SKM-1 treated with dmso at 0.1 percent for 144 hours (cell line): ENCODE results near the gene DIS3L2.
"Not testable (repeated sequence)": the region's sequence is repeated elsewhere in the genome, so short reads cannot be mapped to it uniquely, and the experiment has no call there.

Experiments
- DNase-seq: peaks from one replicate; lab custom pipeline; 2025; ENCODE audit not compliant: unreplicated experiment; lab: John Stamatoyannopoulos, UW

Gene DIS3L2

DNA sequence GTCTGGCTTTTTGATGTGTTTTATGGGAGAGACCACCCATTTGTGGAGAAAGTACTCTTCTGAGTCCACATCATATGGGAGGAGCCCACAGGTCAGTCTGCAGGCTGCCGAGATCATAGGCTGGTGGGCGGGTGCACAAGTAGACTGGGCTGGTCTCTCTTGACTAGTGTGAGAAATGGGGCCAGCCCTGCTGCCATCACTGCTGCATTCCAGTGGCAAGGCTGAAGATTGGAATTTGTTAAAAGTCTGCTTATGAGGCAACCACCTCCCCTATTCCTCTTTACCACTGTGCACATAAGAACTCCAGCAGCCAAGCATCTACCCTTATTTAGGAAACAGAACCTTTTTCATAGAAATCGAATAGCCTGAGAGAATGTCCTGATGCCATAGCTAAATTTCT lies 200.7 kb downstream of the DIS3L2 start:
- DNase-seq, result no peak

DNA sequence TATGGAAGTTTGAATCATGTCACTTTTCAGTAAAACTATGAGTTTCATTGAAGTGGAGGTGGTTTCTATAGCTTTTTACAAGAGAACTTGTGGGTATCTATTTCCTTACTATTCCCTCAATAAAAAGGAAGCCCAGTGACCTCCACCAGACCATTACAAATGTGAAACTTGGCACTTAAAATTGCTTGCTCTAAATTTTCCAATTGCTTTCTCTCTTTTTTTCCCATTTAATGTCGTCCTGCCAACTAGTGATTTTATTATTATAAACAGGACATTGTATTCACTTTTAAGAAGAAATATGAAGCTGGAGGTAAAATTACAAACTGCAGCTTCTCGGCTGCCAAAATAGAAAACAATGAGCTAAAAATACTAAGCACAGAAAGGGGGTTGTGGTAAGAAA lies 208.9 kb downstream of the DIS3L2 start:
- no peak for DNase-seq

DNA sequence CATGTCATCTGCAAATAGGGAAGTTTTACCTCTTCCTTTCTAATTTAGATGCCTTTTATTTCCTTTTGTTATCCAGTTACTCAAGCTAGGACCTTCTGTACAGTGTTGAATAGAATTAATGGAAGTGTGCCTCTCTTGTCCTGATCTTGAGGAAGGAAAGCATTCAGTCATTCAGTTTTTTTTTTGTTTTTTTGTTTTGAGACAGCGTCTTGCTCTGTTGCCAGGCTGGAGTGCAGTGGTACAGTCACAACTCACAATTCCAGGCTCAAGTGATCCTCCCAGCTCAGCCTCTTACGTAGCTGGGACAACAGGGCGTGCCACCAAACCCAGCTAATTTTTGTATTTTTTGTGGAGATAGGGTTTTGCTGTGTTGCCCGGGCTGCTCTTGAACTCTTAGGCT lies 213.1 kb downstream of the DIS3L2 start:
- no peak for DNase-seq

DNA sequence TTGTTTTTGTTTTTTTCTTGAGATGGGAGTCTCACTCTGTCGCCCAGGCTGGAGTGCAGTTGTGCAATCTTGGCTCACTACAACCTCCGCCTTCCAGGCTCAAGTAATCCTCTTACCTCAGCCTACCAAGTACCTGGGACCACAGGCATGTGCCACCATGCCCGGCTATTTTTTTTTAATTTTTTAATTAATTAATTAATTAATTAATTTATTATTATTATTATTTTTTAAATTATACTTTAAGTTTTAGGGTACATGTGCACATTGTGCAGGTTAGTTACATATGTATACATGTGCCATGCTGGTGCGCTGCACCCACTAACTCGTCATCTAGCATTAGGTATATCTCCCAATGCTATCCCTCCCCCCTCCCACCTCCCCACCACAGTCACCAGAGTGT lies 215.1 kb downstream of the DIS3L2 start:
- not testable (repeated sequence) for DNase-seq

DNA sequence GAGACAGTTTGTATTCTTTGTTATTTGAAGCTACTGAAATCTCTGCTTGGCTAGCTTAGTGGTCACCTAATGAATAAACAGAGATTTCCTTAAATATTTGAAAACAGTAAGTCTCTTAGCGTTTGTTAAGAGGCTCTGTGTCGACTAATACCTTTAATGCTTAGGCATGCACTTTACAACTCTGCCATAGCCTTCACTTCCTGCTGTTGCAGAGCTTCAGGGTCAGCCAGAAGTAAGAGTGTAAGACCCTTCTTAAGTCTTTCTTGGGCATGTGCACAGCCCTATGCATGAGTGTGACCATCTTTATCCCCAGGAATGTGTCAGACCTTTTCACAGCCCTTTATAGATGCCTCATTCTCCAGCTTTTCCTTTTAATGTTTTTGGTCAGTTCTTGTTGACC lies 221.8 kb downstream of the DIS3L2 start:
- no peak for DNase-seq

DNA sequence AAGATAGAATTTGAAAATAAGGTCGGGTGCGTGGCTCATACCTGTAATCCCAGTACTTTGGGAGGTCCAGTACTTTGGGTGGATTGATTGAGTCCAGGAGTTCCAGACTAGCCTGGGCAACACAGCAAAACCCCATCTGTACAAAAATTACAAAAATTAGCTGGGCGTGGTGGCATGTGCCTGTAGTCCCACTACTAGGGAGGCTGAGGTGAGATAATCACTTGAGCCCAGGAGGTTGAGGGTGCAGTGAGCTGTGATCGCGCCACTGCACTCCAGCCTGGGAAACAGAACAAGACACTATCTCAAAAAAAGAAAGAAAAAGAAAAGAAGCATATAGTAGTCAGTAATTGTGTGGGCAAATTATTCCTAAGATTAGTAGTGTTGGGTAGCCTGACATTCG lies 222.8 kb downstream of the DIS3L2 start:
- DNase-seq, result no peak

DNA sequence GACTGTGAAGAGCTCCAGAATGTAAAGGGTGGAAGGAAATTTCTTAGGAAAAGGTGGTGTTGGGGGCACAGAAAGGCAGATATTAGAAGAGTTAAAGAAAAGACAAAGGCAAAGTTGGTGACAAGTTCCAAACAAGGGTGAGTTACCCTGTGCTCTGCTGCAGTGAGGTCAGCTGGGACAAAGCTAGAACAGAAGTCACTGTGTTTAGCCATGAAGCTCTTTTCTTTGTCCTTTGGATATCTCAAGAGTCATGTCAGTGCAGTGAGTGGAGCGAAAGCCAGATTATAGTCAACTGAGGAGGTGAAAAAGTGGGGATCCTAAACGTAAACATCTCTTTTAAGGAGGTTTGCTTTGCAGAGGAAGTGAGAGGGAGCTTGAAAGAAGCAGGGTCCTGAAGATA lies 229.3 kb downstream of the DIS3L2 start:
- DNase-seq, result no peak

DNA sequence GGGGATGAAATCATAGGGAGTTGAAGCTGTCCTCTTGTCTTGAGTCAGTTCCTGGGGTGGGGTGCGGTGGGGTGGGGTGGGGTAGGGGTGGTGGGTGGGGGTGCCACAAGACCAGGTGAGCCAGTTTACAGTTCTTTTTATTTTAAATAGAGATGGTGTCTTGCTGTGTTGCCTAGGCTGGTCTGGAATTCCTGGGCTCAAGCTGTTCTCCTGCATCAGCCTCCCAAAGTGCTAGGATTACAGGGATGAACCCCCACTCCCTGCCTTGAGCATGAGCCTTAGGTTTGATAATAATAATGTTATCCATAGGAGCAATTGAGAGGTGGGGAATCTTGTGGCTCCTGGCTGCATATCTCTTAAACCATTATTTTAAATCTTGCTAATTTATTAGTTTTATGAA lies 234.0 kb downstream of the DIS3L2 start:
- no peak for DNase-seq

DNA sequence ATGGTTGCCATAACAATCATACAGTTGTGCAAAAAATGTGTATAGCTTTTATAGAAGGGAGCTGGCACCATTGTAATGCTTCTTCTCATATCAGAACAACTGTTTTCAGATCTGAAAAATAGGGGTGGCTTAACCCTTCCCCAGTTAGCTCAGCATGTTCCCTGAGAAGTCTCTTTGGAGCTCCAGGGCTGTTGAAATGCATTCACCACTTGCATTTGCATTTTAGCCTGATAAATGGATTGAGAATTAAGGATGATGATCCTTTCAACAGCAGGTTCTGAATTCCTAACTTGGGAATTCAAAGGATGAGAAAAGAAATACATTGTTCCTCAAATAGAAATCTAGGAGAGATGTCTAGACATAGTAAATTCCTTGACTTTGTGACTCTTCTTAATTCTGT lies 235.3 kb downstream of the DIS3L2 start:
- DNase-seq, result no peak

DNA sequence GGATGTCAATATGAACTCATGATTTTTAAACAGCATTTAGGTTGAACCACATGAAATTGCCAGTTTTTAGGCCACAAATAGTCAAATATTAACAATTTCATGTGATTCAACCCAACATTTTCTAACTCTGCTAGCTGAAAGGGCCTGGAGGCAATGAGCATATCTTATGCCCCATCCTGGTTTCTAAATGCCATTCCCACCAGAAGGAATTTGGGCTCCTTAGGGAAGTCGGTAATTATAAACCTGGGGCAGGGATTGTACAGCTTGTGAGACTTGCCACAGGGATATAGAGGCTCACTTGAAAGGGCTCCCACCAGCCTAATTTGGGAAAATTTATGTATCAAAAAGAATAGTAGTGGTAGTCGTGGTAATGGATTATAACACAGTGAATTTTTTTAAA lies 238.7 kb downstream of the DIS3L2 start:
- DNase-seq, result no peak

DNA sequence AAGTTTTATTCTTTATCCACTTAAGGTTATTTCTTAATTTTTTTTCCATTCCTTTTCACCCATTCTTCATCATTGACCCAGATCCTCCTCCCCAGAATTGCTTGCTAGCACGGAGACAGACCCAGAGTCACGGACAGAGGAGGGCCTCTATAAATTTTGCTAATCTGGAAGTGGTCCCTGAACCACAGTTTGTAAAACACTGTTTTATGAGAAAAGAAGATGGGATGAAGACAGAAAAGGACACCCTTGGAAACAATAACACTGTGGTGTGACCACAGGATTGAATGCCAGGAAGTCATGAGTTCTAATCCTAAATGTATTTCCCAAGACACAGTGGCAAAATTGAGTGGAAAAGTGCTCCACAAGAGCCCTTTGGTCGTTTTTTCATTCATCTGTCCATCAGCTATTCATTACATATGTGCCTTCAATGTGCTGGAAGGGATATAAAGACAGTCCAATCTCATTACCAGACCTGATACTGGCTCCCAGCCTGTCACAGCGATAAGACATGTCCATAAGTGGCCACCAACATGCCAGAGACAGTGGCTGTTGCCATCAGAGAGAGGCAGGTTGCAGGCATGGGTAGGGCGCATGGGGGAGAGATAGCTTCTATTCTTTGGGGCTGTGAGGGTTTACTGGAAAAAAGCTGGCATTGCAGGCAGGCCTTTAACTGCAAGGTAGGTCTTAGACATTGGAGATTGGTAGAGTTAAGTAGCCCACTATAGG lies 241.8 kb downstream of the DIS3L2 start:
- no peak for DNase-seq

DNA sequence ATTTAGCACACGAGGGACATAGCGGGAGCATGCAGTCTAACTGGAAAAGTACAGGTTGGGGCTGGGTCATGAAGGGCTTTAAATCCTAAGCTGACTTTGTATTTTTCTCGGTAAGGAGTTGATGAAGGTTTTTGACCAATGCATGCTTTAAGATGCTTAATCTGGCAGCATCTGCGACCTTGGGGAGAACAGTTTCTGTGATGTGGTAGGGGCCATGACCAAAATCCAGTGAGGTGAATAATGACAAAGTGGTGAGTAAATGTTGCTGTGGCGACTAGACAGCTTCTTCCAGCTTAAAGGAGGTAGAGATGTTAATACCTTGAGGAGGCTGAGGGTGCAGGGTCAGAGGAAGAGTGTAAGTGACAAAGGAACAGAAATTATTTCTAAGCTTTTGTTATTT lies 242.4 kb downstream of the DIS3L2 start:
- no peak for DNase-seq

DNA sequence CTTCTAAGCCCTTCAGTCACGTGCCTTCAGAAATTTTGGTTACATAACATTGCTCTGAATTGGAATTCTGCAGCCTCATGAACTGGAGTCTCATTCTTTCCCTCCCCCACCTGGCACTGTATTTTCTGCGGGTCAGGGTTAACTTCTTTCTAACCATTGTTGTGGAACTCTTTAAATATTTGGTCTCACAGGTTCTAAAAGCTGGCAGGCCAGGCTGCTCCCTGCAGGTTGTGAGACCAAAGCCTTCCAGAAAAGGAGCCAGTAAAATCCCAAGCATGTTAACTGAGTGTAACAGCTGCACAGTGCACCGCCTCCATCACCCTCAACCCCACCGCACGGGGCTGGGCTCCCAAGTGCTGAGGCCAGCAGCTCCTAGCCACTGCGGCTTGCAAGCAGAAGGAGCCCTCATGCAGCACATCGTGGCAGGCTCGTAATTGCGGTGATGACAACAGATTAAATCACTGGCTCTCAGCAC lies 243.0 kb downstream of the DIS3L2 start:
- DNase-seq, result no peak

DNA sequence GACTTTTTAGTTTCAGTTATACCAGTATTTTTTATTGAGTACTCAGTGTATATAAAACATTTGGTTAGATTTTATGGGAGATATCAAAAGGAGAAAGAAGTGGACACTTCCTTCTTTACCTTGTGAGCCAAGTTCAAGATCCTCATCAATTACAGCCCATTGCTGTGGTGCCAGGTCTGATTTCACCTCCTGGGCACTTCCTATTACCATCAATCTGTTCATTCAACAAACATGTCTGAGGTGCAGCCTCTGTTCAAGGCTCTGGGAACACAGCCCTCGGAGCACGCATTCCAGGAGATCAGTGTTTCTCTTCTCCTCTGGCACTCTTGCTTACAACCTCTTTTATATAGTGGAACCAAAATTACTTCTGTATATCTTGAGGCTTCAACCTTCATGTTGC lies 245.7 kb downstream of the DIS3L2 start:
- DNase-seq, result no peak

DNA sequence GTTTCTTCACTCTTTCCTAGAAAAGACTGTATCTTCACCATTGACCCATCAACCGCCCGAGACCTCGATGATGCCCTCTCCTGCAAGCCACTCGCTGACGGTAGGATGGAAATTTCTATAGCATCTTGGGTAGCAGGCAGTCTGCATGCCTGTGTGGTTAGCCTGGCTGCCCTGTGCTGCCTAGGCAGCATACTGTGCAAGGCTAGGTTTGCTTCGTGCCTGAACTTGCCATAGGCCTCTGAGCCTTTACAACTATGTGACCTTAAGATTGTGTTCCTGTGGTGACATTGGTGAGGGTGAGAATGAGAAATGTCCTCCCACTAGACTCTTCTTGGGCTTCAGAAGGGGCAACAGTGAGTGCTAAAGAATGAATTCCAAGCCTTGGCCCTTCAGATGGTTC lies 248.8 kb downstream of the DIS3L2 start:
- no peak for DNase-seq

DNA sequence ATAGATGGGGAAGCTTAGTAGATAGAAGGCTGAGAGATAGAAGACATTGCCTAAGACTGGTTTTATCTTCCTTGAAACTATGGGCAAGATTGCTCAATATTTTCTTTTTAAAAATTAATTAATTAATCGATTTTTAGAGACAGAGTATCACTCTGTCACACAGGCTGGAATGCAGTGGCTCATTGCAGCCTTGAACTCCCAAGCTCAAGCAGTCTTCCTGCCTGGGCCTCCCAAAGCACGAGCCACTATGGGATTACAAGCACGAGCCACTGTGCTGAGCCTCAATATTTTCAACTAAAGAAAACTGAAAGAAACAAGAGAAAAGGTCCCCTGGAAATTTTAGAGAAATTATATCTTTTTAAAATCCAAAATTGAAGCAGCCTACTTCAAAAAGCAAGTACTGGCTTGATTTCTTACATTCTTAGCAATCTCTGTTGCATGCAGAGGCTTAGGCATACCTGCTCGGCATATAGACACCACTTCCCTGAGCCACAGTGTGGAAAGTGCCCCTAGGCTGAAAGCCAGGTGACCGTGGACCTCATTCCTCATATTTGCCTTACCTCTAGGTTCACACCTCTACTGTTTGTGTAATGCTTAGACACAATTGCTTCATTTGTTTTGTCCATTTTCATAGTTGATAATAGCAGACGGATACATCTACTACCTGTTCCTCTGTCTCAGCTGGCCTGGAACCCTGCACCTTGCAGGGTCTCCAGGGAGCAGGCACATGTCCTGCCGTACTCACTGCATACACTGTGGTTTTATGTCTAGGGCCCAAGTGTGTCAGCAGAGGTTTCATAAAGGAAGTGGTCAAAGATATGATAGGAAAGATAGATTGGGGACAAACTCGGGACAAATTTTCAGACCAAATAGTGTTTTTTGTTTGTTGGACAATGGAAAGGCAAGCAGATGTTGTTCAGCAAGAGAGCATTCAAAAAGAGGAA lies 250.5 kb downstream of the DIS3L2 start:
- no peak for DNase-seq

DNA sequence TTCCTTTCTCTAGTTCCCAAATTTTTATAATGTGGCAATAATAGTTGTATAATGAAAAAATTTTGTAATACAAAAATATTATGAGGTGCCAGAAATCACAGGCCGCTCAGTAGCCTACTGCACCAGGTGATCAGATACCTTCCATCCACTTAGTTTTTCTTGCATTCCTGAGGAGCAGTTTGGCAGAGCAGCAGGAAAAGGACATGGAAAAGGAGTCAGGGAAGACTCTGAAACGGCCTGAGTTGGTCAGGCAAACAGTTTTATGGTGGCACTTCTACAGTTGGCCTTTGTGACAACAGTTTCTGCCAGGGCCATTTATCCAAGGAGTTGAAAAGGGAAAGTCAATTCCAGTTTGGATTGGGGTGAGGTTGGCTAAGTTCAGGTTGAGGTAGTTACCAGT lies 251.7 kb downstream of the DIS3L2 start:
- DNase-seq, result no peak

DNA sequence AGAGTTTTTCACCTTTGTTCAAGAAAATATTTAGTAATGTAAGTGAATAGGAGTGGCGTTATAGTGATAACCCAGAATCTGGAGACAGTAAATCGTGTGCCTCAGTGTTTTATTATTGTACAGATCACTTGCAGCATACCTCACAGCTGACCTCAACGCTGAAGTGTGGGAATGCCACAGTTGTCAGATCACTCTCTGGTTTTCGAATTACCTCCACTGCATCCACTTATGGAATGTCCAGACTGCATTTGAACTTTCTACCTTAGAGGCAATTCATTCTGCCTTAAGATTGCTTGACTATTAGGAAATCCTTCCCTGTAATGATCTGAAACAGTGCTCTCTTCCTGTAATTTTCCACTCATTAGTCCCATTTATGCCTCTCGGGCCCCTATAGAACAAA lies 252.5 kb downstream of the DIS3L2 start:
- DNase-seq, result no peak

DNA sequence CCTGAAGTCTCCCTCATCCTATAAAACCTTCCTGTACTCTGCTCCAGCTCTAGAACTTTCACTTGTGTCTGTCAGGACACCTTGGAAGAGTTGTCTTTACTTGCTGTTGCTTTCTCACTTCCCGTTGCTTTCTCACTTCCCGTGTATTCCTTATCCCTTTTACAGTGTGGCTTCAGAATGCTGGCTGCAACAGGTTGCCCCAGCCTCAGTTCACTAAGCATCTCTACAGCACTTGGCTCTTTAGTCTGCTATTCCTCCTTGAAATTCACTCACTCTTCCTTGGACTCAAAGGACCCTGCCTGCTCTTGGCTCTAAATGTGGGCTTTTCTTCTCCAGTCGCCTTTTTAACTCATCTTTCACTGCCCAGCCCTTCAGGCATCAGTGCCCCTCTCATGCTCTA lies 254.5 kb downstream of the DIS3L2 start:
- DNase-seq, result no peak

DNA sequence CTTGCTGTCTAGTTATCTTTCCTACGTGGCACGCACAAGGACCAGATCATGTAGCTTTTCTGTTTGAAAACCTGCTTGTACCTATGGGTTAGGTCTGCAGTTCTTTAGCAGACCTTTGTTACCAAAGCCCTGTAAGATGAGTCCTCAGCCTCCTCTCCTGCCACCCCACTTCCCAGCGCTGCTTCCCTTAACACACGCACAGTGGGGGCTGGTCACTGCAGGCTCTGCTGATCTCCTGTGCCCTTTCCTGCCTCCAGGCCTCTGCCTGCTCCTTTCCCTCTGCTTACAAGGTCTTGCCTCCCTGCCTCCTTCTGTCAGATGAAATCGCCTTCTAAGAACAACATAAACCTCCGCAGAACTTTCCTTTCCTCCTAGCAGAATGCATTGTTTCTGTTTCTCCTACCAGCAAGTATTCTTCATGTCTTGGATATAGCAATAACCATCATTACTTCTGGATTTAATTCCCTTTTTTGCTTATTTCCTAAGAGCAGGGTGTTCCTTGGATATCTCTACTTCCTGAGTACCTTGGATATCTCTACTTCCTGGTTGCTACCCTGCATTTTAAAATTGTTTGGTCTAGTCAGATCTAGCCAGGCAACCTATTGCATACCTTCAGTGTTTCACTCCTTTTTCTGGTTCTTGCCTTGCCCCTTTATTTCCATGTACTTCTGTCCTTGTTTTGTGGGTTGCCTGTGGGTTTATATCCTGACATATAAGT lies 257.4 kb downstream of the DIS3L2 start:
- no peak for DNase-seq

DNA sequence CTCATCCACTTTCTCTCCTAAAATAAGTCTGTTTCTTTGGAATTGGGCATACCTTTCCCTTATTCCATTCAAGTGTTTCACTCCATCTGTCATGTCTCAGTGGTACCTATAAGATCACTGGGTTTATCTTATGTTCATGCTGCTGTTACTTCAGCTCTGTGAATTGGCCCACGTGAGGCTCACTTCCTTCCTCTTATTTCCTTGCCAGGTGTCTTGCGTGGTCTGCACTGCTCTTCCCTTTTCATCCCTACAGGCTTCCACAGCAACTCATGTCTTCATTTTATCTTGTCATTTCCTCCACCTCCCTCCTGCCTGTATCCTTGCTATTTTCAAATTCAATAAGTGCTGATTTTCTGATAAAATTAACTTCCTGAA lies 258.0 kb downstream of the DIS3L2 start:
- DNase-seq, result peak; percentile 54

DNA sequence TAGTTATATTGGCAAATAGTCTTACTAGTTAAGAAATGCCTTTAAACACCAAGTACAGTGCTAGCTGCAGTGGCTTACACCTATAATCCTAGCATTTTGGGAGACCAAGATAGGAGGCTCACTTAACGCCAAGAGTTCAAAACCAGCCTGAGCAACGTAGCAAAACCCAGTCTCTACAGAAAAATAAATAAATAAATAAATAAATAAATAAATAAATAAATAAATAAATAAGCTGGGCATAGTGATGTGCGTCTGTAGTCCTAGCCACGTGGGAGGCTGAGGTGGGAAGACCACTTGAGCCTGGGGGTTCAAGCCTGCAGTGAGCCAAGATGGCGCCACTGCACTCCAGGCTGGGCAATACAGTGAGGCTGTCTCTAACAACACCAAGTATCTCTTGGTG lies 258.4 kb downstream of the DIS3L2 start:
- DNase-seq, result no peak
